Measurements from ENCODE around the gene GALNT17.

GALNT17 gene

DNA sequence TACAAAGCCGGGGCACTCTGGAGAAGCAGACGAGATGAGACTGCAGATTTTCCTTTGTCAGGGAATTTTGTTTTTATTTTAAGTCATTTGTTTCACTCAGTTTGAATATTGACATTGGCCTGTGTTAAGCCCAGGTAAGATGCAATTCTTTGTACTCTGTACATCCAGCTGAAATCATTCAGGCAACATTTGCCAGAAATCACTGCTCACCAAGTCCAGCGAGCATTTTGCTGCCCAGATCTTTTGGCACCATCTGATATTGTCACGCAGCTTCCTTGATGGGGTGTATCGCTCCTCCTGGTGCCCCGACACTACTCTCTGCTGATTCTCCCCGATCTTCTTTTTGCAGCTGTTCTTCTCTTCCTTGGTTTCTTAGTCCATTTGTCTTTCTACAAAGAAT is 261.7 kb downstream of the GALNT17 start:
- no peak for DNase-seq (ENCODE audit: low read depth in 2 of 2)

DNA sequence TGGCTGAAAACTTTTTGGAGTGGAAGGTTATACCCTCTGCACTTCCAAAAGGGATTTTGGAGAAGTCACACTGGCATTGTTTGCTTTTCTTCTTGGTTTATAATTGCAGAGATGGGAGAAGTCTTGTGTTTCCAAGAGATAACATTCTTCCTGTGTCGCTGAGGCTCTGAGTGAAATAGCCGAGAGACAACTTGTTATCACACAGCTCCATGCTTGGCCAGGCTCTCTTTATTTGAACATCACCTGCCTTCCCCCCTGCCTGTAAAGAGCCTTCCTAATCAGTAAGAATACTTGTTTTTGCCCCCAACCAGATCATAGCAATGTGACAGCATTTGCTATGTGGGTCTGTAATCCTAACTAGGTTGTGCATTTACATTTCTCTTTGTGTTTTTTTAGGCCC is 270.7 kb downstream of the GALNT17 start:
- DNase-seq (ENCODE audit: low read depth in 2 of 2): no peak

DNA sequence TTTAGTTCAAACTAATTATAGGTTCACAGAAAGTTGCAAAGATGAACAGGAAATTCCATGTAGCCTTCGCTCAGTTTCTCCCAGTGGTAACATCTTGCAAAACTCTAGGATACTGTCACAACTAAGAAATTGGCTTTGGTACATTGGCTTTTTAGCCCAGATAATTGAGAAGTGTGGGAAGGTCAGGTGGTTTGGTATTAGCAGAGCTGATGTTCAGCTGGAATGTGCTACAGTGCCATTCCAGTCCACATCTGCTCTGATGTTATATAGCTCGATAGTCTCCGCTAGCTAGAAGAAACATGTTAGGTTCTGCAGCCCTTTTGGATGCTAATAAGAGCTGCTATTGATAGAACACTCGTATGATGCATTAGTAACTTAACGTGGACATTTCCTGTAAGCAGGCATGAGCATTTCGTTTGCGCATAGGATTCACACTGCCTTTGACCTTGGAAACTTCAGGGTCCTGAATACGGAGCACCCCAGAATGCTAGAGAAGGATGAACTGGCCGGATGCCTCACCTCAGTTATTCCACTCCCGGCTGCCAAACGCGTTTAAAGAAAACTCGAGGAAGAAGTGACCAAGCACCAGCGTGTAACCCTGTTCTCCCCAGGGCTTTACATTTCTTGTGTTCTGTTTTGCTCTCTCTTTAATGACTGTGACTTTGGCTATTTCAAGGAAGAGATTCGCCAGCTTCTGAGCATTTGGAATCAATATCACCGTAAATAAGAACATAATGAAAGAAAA is 271.4 kb downstream of the GALNT17 start:
- no peak for DNase-seq (ENCODE audit: low read depth in 2 of 2)

DNA sequence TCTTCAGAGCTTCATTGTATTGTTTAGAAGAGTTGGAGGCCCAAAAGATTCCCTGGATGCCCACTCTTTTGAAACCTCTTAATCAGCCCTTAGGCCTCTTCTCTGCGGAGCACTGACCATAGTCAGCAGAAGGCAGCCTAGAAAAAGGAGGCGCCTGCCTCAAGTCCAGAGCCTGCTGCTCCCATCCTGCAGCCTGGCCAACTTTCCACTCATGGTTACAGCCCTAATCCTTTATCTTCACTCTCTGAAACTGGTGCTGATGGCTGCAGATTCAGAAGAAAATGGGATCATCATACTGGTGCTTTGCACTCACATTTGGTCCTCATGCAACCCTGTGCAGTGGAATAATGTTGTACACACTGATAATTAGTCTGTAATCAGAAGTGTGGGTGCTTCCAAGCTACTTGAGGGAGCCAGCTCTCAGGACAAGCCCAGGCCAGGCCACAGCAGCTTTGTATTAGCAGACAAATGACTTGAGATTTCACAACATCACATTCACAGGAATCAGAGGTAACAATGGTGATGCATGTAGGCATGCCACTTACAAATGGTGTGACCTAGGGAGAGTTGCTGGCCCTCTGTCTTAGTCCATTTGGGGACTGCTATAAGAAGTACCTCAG is 272.9 kb downstream of the GALNT17 start:
- no peak for DNase-seq (ENCODE audit: low read depth in 2 of 2)

DNA sequence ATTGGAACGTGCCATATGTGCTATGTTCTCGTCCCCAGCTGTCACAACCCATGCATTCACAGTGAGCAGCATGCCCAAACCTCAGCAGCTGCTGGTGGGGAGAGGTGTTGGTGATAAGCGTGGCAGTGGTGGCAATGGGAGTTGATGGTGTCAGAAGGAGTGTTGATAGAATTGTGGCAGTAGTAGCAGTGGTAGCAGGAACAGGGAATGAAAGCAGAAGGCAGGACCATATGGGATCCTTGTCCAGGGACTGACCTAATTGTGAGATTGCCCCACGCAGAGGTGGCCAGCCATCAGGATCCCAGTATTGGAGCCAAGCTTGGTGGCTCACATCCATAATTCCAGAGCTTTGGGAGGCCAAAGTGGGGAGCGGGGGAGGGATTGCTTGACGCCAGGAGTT is 276.3 kb downstream of the GALNT17 start:
- DNase-seq (ENCODE audit: low read depth in 2 of 2): no peak

DNA sequence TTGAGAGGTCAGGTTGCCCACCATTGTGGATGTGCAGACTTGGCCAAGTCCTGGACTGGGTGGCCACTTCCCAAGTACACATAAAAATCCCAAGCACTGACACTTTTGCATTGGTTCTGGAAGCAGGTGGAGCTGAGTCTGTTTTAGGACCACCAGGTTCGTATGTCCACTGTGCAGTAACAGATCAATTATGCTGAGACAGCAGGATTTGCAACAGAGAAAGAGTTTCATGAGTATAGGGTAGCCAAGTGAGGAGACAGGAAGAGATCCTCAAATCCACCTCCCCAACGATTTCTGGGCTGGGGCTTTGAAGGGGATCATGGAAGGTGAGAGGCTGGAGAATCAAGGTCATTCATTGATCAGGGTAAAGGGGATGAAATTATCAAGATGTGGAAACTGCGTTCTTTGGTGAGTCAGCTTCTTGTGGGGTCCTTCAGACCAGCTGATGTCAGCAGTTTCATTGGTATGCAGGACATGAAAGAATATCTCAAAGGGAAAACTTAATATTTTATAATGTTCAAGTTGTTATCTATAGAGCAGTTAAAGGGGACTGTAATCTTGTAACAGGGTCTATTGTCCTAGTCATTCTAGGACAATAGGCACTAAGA is 277.7 kb downstream of the GALNT17 start:
- DNase-seq (ENCODE audit: low read depth in 2 of 2): no peak

DNA sequence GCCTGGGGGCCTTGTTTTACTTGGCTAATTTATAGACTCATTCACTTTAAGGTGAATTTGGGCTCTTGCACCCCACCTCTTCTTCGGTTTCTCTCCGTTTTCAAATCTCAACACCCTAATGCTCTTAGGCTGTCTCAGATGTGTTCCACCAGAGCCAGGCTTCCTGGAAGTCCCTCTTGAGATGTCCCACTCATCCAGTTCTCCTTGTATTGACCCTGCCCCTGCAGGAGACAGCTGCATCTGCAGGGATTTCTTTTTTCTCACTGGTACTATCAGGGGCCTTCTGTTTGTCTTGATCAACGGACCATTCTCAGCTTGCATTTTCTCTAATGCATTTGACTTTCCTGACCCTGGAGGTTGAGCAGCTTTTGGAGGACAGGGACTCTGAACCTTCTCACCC is 279.5 kb downstream of the GALNT17 start:
- no peak for DNase-seq (ENCODE audit: low read depth in 2 of 2)

DNA sequence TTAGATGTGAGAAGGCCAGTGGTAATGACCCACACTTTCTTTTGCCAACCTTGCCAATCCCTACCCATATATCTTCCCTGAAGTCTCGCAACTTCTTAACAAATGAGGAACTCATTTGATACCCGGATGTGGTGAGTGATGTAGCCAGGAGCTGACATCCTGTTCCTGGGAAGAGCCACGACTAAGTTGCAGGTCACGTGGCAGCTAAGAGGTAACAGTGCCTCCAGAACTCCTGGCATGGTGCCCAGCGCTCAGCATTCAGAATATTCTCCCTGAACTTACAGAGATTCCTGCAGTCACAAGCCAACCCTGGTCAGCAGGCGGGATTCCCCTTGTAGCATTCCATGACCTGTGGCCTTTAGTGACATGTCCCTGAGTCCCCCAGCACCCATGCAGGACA is 282.5 kb downstream of the GALNT17 start:
- no peak for DNase-seq (ENCODE audit: low read depth in 2 of 2)

DNA sequence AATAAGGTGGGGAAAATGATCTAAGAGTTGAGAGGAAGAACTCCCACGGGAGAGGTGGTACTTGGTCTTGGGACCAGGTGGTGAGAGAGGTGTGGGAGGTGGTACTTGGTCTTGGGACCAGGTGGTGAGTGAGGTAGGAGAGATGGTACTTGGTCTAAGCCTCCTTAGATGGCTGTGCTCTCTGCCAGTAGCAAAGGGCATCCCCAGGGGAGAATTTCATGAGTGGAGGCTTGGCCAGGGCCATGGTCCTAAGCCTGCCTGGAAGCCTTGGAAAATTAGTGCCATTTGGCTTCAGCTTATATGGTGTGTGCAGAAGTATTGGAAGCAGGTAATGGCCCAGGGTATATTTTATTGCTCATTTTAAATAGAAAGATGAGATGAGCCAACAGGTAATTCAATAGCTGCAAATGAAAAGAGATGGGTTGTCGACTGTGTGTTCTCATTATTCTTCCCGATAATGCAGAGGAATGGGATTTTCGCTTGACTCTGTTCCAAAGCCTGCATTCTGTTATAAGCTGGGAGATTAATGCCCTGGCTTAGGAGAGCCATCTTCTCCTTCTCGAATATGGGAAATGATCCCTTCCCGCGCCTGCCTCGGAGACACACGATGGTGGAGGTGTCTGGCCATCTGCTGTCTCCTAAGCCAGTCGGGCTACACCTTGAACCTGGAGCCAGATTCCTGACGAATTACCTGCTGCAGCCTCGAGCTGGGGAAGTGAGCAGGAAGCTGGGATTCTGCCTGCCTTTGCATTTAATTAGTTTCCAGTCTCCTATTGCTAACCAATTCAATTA is 287.8 kb downstream of the GALNT17 start:
- DNase-seq (ENCODE audit: low read depth in 2 of 2): no peak

DNA sequence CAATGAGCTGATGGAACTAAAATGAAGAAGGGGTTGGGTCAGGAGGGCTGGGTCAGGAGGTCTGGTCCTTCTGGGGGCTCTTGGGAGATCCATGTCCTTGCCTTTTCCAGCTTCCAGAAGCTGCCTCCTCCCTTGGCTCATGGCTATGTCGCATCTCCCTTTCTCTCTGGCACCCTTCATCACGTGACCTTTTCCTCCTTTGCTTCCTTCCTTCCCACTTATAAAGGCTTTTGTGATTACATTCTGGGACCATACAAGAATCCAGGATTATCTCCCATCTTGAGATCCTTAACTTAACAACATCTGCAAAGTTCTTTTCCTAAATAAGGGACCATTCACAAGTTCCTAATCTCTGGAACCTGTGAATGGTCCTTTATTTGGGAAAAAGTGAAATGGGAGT is 290.2 kb downstream of the GALNT17 start:
- DNase-seq (ENCODE audit: low read depth in 2 of 2): no peak

DNA sequence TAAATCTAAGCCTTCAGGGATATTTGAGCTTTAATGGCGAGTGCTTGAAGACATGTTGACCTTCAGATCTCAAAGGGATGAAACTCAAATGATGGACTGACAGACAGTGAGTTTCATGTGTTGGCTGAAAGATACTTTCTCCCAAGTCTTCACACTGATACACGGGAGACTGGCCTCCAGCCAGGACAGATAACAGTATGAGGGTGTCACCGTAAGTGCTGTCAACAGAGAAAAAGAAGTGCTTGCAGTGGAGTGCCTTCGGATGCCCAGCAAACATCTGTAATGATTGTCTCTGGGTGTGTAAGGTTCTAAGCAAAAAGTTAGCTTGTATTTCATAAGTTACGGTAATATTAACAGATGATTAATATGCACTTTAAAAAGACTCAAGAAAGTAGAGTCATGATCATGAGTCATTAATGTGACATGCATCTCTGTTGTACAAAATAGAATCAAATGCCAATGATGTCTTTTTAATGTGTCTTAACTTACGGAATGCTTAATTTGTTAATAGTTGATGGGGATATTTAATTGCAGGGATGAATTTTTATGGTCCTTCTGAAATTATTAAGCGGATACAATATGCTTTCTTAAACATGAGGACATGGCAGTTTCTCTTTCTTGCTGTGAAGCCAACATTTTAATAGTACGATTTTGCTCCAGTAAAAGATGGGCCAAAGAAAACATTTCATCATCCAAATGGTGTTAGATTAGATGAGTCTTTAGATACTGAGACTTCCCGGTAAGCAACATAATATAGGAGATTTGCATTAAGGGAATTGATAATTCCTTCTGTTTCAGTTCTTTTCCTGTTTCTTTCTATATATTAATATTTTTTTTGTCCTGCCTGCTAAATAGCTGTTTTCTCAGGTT is 292.5 kb downstream of the GALNT17 start:
- DNase-seq (ENCODE audit: low read depth in 2 of 2): no peak

DNA sequence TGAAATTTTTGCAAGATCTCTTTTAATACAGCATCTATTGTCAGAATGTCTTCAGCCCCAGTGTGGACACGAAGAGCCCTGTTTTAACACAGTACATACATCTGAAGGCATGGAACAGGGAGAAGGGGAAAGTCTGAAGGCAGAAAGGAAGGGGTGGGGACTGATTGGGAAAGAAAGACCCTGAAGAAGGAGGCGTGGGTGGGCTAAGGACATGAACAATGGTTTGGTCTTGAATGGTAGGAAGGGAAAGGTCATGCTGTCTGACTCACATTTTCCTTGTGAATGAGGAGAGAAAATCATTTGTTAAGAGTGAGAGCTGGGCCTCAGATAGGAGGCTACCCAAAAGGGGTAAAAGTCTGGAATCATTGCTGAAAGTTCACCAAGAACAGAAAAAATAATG is 297.1 kb downstream of the GALNT17 start:
- DNase-seq (ENCODE audit: low read depth in 2 of 2): no peak

DNA sequence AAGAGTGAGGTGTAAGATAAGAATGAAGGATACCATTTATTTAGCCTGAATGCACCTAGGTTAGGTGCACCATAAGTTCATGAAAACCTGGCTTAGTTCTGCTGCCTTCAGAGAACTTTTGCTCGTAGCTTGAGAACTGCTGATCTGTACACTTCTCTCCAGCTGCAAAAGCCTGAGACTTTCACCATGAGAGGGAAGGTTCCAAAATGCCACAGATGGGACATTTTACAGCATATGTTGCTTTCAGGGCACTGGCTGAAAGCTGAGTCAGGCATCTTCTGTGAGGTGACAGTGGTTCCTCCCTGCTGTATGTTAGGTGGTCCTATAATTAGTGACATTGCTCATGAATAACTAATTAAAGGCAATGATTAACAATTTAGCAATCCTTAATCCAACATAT is 298.3 kb downstream of the GALNT17 start:
- DNase-seq (ENCODE audit: low read depth in 2 of 2): no peak

DNA sequence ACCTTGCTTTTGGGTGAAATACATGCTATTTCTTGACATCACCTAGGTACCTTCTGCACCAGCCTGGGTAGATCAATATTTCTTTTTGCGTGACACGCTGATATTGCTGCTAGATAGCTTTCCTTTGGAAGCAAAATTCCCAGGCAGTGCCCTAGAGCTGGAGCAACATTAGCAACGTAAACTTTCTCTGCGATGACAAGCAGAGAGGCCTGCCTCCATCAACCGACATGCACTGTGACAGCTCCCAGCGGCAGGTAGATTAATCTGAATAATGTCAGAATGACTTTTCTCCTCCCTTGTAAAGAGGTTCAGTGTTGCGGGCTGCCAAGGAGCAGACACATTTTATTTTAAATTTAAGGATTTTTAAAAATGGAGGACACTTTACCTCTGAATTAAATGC is 307.4 kb downstream of the GALNT17 start:
- no peak for DNase-seq (ENCODE audit: low read depth in 2 of 2)

DNA sequence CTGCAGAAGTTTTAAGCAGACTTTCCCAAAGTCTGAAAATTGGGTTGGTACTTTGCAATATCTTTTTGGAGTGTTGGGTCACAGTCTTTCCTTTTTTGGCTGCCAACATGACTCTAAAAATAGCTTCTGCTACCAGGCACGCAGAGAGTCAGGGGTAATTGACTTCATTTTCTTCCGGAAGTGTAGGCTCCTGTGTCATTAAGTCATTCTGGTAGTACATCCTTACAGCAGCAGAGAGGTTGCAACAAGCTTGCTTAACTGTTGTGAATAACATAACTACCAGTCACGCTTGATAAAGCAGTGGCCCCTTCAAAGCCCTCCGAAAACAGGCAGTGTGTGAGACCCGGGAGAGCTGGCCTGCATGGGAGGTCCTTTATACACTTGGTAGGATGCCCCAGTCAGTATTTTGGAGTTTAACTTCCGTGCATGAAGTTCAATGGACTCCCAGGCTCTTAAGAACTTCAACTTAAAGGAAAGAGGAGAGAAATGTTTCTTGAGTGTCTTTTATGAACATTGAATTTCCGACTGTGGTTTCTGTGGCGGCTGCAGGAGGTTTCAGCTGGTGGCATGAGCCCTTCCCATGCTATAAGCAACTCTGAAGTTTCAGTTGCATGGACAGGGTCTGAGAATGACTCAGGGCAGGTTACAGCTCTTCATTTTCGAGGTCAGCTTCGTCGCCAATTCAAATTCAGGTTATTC is 310.7 kb downstream of the GALNT17 start:
- DNase-seq (ENCODE audit: low read depth in 2 of 2): no peak

DNA sequence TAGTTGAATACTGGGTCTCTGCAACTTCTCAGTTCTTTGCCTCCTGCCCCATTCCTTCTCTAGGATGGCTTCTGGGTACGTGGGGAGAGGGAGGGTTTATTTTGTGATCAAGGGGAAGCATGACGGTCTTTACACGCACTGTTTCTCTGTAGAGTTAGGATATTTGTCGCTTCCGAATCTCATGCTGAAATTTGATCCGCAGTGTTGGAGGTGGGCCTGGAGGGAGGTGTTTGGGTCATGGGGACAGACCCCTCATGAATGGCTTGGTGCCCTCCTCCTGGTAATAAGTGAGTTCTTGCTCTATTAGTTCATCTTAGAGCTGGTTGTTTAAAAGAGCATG is 311.2 kb downstream of the GALNT17 start:
- DNase-seq (ENCODE audit: low read depth in 2 of 2): no peak

DNA sequence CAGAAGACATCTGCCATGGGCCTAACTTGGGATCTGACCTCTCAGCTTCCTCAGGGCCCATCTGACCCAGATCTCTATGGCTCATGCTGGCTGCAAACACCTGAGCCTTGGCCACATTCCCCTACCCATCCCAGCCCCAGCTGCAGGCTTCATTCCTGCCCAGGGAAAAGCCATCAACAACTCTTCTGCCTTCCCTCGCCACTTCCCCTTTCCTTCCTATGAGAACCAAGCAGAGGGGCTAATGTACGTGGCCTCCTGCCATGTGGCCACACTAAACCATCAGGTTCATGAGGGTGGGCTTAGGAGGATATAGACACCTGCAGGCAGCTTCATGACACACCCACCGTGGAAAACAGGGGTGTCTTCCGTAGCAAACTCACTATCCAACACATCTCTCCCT is 312.2 kb downstream of the GALNT17 start:
- no peak for DNase-seq (ENCODE audit: low read depth in 2 of 2)

DNA sequence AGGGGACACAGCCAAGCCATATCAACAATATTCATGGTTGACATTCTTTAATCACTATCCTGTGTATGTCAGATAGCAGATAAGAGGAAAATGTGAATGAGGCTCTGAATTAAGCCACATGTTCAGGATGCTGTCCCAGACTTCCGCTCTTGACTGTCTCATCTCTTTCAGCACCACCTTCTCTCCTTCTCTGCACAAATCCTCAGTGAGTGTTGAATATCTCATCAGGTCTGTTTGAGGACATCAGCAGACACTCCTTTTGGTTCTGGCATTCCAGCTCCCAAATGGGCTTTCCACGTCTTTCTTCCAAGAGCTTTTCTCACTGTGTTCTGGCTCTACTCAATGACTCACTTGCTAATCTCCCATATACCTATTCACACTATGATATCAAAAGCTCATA is 321.7 kb downstream of the GALNT17 start:
- no peak for DNase-seq (ENCODE audit: low read depth in 2 of 2)

DNA sequence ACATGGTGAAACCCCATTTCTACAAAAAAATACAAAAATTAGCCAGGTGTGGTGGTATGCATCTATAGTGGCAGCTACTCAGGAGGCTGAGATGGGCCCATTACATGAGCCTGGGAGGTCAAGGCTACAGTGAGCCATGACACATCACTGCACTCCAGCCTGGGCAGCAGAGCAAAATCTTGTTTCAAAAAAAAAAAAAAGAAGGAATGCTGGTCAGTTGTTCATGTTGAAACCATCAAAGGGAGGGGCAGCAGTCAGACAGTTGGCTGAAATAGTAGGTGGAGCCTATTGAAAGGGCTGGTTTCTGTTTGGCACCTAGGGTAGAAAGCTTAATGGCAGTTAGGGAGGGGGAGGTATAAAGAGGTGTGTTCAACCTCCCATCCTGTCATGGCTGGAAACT is 323.0 kb downstream of the GALNT17 start:
- no peak for DNase-seq (ENCODE audit: low read depth in 2 of 2)

DNA sequence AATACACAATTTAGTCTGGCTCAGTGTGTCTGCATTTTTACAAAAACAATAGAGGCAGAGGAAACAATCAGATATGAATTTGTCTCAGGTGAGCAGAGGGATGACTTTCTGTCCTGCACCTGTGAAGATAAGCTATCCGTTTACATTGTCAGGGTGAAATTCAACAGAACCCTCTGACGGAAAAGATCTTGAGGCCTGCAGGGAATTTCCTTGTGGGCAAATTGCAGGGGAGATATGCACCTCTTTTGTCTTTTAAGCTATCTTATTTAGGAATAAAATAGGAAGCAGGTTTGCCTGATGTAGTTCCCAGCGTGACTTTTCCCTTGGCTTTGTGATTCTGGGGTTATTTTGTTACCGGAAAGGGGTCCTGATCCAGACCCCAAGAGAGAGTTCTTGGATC is 325.1 kb downstream of the GALNT17 start:
- DNase-seq (ENCODE audit: low read depth in 2 of 2): no peak
